C4-2B (cell line): ENCODE measurements around the gene CCDC191.

Source experiments
- ZFX ChIP-seq: fragments of 450-650 bp; IDR thresholded peaks from 2 replicates; pipeline ENCODE4 v1.6.1; 2017
- TF ChIP-seq, protein P1 (sequence below): fragments of 450-650 bp; conservative IDR thresholded peaks from 2 replicates; pipeline ENCODE4 v1.5.1; 2017; ENCODE audit warnings: mild to moderate bottlenecking

DNA sequence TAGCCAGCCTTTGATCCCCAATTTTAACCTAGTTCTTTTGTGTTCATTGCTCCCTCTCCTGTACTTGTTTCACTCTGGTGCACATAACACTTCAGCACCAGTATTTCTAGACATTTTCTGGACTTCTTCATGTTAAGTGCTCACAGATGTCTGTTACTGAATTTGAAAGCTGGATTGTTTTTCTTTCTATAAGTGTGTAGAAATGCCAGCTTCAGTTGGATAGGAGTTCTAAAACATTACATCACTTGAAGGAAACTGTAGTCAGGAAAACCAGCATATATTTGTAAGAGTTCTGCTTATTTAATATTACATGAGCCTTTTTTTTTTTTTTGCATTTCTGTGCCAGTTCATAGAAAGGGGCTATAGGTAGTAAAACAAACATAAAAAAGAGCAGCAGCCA is 21.8 kb upstream of the CCDC191 start:
- TF ChIP-seq, protein P1, sequence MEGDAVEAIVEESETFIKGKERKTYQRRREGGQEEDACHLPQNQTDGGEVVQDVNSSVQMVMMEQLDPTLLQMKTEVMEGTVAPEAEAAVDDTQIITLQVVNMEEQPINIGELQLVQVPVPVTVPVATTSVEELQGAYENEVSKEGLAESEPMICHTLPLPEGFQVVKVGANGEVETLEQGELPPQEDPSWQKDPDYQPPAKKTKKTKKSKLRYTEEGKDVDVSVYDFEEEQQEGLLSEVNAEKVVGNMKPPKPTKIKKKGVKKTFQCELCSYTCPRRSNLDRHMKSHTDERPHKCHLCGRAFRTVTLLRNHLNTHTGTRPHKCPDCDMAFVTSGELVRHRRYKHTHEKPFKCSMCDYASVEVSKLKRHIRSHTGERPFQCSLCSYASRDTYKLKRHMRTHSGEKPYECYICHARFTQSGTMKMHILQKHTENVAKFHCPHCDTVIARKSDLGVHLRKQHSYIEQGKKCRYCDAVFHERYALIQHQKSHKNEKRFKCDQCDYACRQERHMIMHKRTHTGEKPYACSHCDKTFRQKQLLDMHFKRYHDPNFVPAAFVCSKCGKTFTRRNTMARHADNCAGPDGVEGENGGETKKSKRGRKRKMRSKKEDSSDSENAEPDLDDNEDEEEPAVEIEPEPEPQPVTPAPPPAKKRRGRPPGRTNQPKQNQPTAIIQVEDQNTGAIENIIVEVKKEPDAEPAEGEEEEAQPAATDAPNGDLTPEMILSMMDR: no peak
- TF ChIP-seq ZFX: no peak
